CD4-positive, alpha-beta T cell treated with Interferon alpha-2 for 1 hour (primary cell): ENCODE data around the gene KCTD1.

Experiments used
- DNase-seq, 2 donors: peaks; one replicate each; pipeline ENCODE4 v3.0.0-alpha.2; 2020 to 2022

The KCTD1 gene

DNA sequence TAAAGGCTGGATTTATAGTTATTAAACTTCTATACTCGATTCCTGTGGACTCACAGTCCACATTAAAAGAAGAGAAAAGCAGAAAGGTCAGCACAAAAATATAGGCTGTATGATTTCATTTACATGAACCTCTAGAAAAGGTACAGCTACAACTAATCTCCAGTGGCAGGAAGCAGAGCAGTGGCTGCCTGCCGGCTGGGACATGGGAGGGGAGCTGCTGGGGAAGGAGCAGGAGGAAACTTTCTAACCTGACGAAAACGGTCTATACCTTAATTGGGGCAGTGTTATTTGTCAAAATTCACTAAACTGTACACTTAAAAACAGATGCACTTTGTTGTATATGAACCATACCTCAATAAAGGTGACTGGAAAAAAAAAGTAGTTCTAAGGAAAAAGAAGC, 26.7 kb downstream of the KCTD1 start:
- no peak for DNase-seq

DNA sequence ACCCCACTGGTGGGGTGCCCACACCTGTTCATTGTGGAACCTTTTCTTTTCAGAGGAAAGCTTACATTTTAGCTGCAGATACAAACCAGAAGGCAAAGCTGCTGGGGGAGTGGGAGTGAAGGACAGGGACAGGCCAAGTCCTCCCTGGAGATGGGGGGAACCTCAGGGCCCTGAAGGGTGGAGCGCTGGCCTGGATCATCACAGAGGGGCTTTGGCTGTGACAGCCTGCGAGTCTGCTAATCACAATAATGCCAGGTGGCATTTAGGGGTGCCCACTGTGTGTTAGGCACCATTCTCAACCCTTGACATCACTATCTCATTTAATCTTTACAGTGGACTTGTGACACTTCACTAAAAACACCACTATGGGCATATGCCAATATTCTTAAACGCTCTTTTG, 27.4 kb downstream of the KCTD1 start:
- DNase-seq, result no peak

DNA sequence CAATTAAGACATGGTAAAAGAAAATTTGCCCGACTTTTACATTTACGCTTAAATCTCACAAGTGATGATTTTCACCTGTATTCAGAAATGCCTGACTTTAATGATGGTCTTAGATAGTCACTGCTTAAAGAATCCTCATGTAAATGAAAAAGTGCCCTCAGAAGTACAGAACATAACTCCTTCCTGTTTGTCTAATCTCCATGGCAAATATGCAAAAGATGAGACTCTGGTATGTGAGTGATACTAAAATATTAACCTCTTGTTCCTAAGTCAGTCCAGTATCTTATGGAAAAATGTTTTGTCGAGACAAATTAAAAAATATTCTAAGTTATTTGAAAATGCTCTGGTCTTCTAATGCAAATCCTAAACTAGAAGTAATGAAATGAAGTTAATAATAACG, 29.2 kb downstream of the KCTD1 start:
- DNase-seq, result no peak

- DNase-seq, result no peak
Measured at GRCh38 chr18:26516964-26517363, 31.4 kb downstream of the KCTD1 start.

GRCh38 chr18:26515643-26516487, 32.5 kb downstream of the KCTD1 start:
- no peak for DNase-seq

GRCh38 chr18:26511339-26512071, 36.8 kb downstream of the KCTD1 start:
- DNase-seq, result no peak

GRCh38 chr18:26510337-26510736, 38.0 kb downstream of the KCTD1 start:
- DNase-seq, result no peak

GRCh38 chr18:26506012-26506411, 42.3 kb downstream of the KCTD1 start:
- DNase-seq, result no peak

GRCh38 chr18:26504831-26505230, 43.5 kb downstream of the KCTD1 start:
- DNase-seq, result no peak

- no peak for DNase-seq
Measured at GRCh38 chr18:26503382-26503781, 45.0 kb downstream of the KCTD1 start.

- DNase-seq, result no peak
Measured at GRCh38 chr18:26502823-26503222, 45.5 kb downstream of the KCTD1 start.

DNA sequence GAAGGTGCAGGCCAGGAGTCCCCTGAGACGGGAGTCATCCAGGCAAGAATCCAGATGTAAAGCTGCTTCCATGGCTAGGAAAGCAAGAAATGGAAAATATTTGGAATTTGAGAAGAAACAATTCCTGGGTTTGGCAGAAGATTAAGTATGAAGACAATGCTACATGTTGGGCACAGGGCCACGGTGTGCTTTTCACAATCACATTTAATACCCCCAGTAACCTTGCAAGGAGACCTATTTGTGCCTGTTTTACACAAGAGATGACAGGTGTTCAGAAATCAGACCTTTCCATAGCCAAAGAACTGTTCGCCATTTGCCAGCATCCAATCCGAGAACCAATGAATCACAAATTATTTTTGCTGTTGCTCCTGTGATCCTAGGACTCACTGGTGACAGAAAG, 50.5 kb downstream of the KCTD1 start:
- DNase-seq, result no peak

- no peak for DNase-seq
Measured at GRCh38 chr18:26496528-26496927, 51.8 kb downstream of the KCTD1 start.

GRCh38 chr18:26495287-26495686, 53.1 kb downstream of the KCTD1 start:
- no peak for DNase-seq

GRCh38 chr18:26493021-26493420, 55.3 kb downstream of the KCTD1 start:
- no peak for DNase-seq

- no peak for DNase-seq
Measured at GRCh38 chr18:26491194-26491816, 57.0 kb downstream of the KCTD1 start.

DNA sequence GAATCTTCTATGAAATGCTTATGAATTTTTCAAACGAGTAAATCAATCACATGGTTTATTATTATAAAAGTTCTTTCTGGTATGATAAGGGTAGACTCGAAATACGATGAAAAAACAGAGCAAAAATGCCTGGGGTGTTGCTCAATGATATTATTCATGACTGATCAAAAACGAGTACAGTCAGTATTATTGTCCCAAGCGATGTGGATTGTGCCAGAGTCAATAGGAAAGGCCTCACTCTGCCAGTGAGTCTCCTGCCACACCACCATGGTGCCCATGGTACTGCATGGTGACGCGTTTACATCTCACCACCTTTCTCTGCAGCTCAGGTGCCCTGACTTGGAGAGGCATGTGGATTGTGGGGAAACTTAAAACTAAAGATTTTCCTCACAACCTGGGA, 58.5 kb downstream of the KCTD1 start:
- DNase-seq, result no peak

DNA sequence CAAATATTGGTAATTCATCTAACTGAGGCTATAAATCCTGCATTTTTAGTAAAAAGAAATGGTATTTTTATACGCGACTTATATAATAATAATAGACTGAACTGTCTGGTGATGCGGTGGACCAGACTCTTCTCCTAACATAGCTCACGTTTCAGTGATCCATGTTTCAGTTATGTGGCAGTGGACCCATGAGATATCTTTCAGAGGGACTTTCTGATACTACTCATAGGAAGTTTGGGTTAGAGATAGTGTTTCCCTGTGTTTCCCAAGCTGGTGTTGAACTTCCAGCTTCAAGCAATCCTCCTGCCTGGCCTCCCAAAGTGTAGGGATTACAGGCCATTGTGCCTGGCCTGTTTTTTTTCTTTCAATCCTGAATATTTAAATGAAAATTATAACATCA, 59.2 kb downstream of the KCTD1 start:
- DNase-seq, result no peak

DNA sequence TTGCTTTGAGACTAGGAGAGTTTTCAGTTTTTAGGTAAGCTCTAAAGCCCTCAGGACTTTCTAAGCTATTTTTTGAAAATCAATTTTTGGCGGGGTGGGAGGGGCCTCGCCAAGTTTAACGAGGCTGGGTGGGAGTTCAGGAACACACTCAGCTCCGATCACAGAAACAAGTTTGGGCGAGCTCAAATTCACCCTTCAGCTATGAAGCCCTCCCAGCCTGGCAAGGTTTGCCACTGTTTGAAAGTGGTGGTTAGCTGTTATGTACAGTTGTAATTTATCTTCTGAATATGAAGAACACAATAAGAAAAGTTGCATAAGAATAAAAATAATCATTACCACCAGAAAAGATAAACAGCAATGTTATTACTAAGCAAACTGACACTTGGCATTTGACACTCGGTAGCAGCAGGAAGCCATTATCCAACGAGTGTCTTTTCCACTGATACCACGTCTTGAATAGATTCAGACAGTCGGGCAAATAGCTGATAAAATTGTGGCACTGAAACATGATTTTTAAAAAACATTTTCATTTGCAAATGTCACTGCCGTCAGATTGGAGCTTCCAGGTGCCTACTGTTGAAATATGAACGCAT, 59.8 kb downstream of the KCTD1 start:
- no peak for DNase-seq

- DNase-seq, result no peak
Measured at GRCh38 chr18:26487437-26487836, 60.9 kb downstream of the KCTD1 start.

DNA sequence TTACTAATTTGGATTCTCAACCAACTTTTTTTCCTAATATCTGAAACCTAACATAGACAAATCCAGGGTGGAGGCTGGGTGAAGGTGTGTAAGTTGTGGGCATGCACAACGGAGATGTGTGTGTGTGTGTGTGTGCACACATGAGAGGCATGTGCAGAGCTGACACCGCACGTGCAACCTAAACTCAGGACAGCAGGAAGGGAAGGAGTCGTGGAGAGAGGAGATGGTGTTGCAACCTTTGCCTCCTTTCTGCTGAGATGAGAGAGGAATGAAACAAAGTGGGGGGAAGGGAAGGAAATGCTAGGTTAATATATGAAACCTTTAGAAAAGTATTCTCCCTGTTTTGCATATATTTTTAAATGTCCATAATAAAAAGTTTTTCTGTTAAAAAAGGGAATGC, 64.7 kb downstream of the KCTD1 start:
- no peak for DNase-seq

GRCh38 chr18:26482569-26482968, 65.8 kb downstream of the KCTD1 start:
- DNase-seq, result no peak
